ENCODE results near the gene KIF20B.

DNA sequence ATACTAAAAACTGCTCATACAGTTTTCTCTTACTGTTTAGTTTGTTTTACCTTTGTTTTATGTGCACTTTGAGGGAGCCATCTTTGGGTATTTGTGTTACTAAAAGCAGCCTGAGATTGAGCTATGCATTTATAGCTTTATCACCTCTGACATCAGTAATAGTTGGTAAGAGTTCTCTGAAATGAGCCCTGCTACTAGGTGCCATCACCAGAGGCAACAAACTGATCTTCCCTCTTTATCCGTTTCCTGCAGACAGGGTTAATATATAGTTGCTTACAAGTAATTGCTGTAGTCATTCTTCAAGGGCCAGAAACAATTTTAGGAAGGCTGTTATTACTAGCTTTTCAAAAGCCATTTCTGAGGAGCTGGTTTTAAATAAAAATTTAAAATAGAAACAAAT is 49.1 kb downstream of the KIF20B start:
- TF ChIP-seq, protein P1, sequence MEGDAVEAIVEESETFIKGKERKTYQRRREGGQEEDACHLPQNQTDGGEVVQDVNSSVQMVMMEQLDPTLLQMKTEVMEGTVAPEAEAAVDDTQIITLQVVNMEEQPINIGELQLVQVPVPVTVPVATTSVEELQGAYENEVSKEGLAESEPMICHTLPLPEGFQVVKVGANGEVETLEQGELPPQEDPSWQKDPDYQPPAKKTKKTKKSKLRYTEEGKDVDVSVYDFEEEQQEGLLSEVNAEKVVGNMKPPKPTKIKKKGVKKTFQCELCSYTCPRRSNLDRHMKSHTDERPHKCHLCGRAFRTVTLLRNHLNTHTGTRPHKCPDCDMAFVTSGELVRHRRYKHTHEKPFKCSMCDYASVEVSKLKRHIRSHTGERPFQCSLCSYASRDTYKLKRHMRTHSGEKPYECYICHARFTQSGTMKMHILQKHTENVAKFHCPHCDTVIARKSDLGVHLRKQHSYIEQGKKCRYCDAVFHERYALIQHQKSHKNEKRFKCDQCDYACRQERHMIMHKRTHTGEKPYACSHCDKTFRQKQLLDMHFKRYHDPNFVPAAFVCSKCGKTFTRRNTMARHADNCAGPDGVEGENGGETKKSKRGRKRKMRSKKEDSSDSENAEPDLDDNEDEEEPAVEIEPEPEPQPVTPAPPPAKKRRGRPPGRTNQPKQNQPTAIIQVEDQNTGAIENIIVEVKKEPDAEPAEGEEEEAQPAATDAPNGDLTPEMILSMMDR (conservative IDR thresholded peaks at IDR 0.05; ENCODE audit: low read depth, low read length), result no peak
- no peak for TF ChIP-seq EZH2 (IDR thresholded peaks at IDR 0.05; ENCODE audit: borderline replicate concordance, low read depth, low read length, poor library complexity, severe bottlenecking)

Measured in A673 (cell line).